WTC11 (cell line): ENCODE measurements around the gene GALNT11.

Source experiments
- ATF3 ChIP-seq: sonication (generic); formaldehyde crosslinking; conservative IDR thresholded peaks from 2 replicates; pipeline ENCODE4 v1.8.1; 2022; ENCODE audit warnings: mild to moderate bottlenecking, missing genetic modification reagents
- CTCF ChIP-seq: fragments of 200-600 bp; IDR thresholded peaks from 2 replicates; pipeline ENCODE4 v1.8.0; 2022; ENCODE audit warnings: antibody characterized with exemption
- GABPB1 ChIP-seq: sonication (generic); formaldehyde crosslinking; IDR thresholded peaks from 2 replicates; pipeline ENCODE4 v1.8.1; 2023; ENCODE audit warnings: mild to moderate bottlenecking, missing genetic modification reagents
- JUN ChIP-seq: sonication (generic); formaldehyde crosslinking; IDR thresholded peaks from 2 replicates; pipeline ENCODE4 v1.8.0; 2023; ENCODE audit warnings: mild to moderate bottlenecking, missing genetic modification reagents
- KAT7 ChIP-seq: sonication (generic); formaldehyde crosslinking; IDR thresholded peaks from 2 replicates; pipeline ENCODE4 v1.8.1; 2023; ENCODE audit warnings: missing genetic modification reagents, mild to moderate bottlenecking, borderline replicate concordance
- SP1 ChIP-seq: sonication (generic); formaldehyde crosslinking; conservative IDR thresholded peaks from 2 replicates; pipeline ENCODE4 v1.8.1; 2022; ENCODE audit warnings: missing genetic modification reagents
- TCF7 ChIP-seq: sonication (generic); formaldehyde crosslinking; IDR thresholded peaks from 2 replicates; pipeline ENCODE4 v1.8.0; 2022; ENCODE audit warnings: mild to moderate bottlenecking, low read depth, missing genetic modification reagents, moderate library complexity
- TEAD4 ChIP-seq: sonication (generic); formaldehyde crosslinking; IDR thresholded peaks from 2 replicates; pipeline ENCODE4 v1.8.0; 2022; ENCODE audit warnings: mild to moderate bottlenecking, missing genetic modification reagents
- ZBTB43 ChIP-seq: sonication (generic); formaldehyde crosslinking; IDR thresholded peaks from 2 replicates; pipeline ENCODE4 v1.8.1; 2023; ENCODE audit warnings: mild to moderate bottlenecking, missing genetic modification reagents
- ZNF121 ChIP-seq: sonication (generic); formaldehyde crosslinking; IDR thresholded peaks from 2 replicates; pipeline ENCODE4 v1.8.0; 2023; ENCODE audit warnings: missing genetic modification reagents
- ZNF532 ChIP-seq: fragments of 250-450 bp; sonication (Bioruptor Pico); IDR thresholded peaks from 2 replicates; pipeline ENCODE4 v1.9.0; 2021; ENCODE audit warnings: mild to moderate bottlenecking, borderline replicate concordance
- TF ChIP-seq, protein P1 (sequence below): sonication (generic); formaldehyde crosslinking; IDR thresholded peaks from 2 replicates; pipeline ENCODE4 v1.8.1; 2023; ENCODE audit warnings: mild to moderate bottlenecking, moderate library complexity, missing genetic modification reagents
- TF ChIP-seq, protein P2 (sequence below): fragments of 250-450 bp; sonication (Bioruptor Pico); IDR thresholded peaks from 2 replicates; pipeline ENCODE4 v1.8.0; 2021; ENCODE audit warnings: mild to moderate bottlenecking

- TF ChIP-seq CTCF = no peak
- no peak for TF ChIP-seq ZNF532 (CRISPR knock-in tag)
- no peak for TF ChIP-seq KAT7 (CRISPR knock-in tag)
- no peak for TF ChIP-seq ZNF121 (CRISPR knock-in tag)
- TF ChIP-seq, protein P1, sequence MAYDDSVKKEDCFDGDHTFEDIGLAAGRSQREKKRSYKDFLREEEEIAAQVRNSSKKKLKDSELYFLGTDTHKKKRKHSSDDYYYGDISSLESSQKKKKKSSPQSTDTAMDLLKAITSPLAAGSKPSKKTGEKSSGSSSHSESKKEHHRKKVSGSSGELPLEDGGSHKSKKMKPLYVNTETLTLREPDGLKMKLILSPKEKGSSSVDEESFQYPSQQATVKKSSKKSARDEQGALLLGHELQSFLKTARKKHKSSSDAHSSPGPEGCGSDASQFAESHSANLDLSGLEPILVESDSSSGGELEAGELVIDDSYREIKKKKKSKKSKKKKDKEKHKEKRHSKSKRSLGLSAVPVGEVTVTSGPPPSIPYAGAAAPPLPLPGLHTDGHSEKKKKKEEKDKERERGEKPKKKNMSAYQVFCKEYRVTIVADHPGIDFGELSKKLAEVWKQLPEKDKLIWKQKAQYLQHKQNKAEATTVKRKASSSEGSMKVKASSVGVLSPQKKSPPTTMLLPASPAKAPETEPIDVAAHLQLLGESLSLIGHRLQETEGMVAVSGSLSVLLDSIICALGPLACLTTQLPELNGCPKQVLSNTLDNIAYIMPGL = no peak
- no peak for TF ChIP-seq TEAD4 (CRISPR knock-in tag)
- TF ChIP-seq, protein P2, sequence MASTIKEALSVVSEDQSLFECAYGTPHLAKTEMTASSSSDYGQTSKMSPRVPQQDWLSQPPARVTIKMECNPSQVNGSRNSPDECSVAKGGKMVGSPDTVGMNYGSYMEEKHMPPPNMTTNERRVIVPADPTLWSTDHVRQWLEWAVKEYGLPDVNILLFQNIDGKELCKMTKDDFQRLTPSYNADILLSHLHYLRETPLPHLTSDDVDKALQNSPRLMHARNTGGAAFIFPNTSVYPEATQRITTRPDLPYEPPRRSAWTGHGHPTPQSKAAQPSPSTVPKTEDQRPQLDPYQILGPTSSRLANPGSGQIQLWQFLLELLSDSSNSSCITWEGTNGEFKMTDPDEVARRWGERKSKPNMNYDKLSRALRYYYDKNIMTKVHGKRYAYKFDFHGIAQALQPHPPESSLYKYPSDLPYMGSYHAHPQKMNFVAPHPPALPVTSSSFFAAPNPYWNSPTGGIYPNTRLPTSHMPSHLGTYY (CRISPR knock-in tag) = no peak
- no peak for TF ChIP-seq SP1 (CRISPR knock-in tag)
- TF ChIP-seq JUN = no peak
- no peak for TF ChIP-seq ZBTB43 (CRISPR knock-in tag)
- TF ChIP-seq GABPB1 (CRISPR knock-in tag) = no peak
- TF ChIP-seq ATF3 (CRISPR knock-in tag) = no peak
- TF ChIP-seq TCF7 (CRISPR knock-in tag) = no peak
Measured at GRCh38 chr7:152158801-152159587, 133.5 kb downstream of the GALNT11 start.
